Medulla oblongata (tissue), 1 donor: ENCODE results near the gene DOC2B.
A peak's percentile ranks its signal among the peaks of the same experiment; 100 is the strongest.
"Not testable (repeated sequence)": the region's sequence is repeated elsewhere in the genome, so short reads cannot be mapped to it uniquely, and the experiment has no call there.

ENCODE experiments used
- DNase-seq: peaks from one replicate; pipeline ENCODE4 v3.0.0-alpha.2; 2015; ENCODE audit errors: extremely low spot score

Gene DOC2B

GRCh38 chr17:192666-193425 lies 11.4 kb upstream of the DOC2B start:
- DNase-seq = no peak

DNA sequence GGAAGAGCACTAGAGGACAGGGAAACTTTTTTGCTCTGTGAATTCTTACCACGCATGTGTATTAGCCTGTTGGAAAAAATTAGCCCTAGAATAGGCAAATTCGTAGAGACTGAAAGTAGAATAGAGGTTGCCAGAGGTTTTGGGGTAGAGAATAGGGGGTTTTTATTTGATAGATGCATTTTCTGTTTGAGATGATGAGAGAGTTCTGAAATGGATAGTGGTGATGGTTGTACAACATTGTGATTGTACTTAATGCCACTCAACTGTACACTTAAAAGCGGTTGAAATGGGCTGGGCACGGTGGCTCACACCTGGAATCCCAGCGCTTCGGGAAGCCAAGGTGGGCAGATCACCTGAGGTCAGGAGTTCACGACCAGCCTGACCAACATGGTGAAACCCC lies 8.0 kb upstream of the DOC2B start:
- DNase-seq = no peak

DNA sequence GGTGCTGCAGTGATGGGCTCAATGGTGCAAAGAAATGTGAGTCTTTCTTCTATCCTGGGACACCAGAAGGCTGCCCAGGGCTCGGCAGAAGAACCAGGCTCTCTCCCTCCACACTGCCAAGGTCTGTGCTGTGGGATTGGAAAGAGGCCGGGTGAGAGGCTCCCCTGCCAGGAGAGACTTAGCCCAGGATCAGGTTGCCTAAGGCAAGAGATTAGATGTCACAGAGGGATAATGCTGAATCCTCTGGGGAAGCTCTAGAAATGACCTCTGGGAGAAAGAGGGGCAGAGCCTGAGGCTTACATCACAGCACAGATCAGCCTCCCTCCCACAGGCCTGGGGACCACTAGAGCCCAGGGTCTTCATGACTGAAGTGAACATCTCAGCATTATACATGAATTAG lies 5.7 kb upstream of the DOC2B start:
- no peak for DNase-seq

DNA sequence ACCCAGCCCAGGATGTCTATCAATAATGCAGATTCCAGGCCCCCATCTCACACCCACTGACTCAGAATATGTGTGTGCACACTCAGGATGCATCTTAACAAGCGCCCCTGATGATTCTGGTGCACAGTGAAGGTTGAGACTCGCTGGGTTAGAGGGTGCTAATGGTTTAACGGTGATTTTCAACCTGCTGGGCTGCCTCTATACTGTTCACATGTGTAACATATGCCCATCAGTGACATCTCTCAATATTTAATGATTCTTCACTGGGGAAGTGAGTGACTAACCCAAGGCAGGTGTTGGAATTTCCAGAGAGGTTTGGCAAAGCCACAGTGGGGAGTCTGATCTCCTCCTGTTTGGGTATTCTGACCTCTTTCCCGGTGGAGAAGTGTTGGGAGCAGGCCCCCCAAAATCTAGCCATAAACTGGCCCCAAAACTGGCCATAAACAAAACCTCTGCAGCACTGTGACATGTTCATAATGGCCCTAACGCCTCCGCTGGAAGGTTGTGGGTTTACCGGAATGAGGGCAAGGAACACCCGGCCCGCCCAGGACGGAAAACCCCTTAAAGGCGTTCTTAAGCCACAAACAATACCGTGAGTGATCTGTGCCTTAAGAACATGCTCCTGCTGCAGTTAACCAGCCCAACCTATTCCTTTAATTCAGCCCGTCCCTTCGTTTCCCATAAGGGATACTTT lies 4.1 kb upstream of the DOC2B start:
- DNase-seq = no peak

- no peak for DNase-seq
Measured at GRCh38 chr17:183021-183420, 1.6 kb upstream of the DOC2B start.

GRCh38 chr17:182050-182751 lies 751 bp upstream of the DOC2B start:
- DNase-seq = no peak

DNA sequence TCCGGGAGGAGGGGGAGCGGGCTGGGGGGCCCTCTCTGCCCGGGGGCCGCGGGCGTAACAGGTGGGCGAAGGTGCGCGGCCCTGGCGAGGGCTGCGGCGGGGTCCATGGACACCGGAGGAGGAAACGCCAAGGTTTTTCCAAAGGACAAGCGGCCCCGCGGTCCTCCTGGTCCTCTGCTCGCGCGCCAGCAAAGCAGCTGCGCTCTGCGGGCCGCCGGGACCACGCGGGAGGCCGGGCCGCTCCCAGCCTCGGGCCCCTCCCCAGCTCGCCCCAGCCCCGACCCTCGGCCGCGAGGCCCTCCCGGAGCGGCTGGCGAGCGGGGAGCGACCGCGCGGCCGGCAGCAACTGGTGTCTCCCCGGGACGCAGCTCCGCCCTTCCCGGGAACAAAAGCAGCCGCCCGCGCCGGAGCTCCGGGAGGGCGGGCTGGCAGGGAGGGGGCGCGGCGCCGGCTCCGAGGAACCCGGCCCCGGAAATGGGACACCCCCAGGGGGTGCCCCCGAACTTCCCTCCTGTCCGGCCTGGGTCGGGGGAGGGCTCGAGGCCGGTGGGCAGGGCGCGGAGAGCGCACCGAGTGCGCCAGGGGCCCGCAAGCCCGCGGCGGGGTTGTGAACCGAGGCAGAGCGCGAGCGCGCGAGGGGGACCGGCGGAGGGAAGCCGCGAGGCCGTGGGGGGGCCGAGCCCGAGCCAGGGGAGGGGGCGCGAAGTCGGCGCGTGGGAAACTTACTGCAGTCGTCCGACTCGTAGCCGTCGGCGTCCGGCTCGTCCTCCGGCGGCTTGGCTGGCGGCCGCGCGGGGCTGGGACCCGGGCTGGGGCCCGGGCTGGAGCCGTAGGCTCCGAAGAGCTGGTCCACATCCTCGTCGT lies 837 bp downstream of the DOC2B start:
- DNase-seq = no peak

DNA sequence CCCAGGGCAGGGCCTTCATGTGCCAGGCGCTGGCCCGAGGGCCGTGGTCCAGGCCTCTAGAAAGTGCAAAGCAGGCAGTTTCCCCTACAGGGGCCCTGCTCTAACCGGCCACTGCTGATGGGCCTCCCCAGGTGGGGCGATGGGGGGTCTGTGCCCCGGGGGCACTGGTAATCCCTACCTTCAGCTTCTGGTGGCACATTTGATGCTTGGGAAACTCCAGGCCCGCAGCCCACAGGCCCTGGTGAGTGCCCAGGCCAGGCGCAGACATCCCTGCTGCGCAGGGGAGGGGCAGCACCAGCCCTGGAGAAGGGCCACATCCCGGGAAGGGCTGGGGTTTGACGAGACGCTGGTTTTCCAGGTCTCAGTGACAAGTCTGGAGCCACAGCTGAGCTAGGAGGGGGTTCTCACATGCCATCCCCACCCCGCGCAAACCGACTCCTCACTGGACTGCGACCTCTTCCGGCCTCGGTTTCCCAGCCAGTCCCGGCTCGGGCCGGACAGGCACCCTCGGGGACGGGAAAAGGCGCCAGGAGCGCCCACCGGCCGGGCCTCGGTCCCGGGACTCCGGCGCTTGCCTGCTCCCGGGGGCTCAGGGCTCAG lies 1.6 kb downstream of the DOC2B start:
- no peak for DNase-seq

GRCh38 chr17:179066-179432 lies 2.4 kb downstream of the DOC2B start:
- DNase-seq = no peak

GRCh38 chr17:178292-179065 lies 3.0 kb downstream of the DOC2B start:
- no peak for DNase-seq

GRCh38 chr17:177762-178161 lies 3.7 kb downstream of the DOC2B start:
- DNase-seq = no peak

DNA sequence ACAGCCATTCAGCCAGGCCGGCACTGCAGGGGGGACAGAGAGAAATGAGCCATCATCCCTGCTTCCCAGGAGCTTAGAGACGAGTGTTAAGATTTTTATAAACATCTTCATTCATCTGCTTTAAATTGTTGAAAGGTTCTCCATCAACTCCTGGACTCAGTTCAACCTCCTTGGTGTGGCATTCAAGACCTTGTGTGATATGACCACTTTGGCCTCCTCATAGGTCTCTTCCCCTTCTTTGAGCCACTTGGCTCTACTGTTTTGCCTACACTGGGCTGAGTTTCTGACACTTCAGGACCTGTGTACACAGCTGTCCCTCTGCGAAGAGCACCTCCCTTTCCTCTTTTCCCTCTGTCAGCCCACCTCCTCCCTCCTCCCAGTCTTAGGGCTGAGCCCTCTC lies 4.3 kb downstream of the DOC2B start:
- no peak for DNase-seq

GRCh38 chr17:173166-173911 lies 8.1 kb downstream of the DOC2B start:
- no peak for DNase-seq

GRCh38 chr17:172401-172800 lies 9.0 kb downstream of the DOC2B start:
- no peak for DNase-seq

GRCh38 chr17:171871-172270 lies 9.6 kb downstream of the DOC2B start:
- no peak for DNase-seq

GRCh38 chr17:170130-170670 lies 11.2 kb downstream of the DOC2B start:
- DNase-seq = no peak

DNA sequence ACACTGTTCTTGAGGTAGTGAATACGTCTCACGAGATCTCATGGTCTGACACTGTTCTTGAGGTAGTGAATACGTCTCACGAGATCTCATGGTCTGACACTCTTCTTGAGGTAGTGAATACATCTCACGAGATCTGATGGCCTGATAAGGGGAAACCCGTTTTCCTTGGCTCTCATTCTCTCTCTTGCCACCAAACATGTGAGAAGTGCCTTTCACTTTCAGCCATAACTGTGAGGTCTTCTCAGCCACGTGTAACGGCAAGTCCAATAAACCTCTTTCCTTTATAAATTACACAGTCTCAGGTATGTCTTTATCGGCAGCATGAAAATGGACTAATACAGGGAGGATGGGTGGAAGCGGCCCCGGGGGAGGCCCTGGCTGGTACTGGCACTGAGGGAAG lies 12.8 kb downstream of the DOC2B start:
- DNase-seq = not testable (repeated sequence)

GRCh38 chr17:165939-166338 lies 15.5 kb downstream of the DOC2B start:
- no peak for DNase-seq

DNA sequence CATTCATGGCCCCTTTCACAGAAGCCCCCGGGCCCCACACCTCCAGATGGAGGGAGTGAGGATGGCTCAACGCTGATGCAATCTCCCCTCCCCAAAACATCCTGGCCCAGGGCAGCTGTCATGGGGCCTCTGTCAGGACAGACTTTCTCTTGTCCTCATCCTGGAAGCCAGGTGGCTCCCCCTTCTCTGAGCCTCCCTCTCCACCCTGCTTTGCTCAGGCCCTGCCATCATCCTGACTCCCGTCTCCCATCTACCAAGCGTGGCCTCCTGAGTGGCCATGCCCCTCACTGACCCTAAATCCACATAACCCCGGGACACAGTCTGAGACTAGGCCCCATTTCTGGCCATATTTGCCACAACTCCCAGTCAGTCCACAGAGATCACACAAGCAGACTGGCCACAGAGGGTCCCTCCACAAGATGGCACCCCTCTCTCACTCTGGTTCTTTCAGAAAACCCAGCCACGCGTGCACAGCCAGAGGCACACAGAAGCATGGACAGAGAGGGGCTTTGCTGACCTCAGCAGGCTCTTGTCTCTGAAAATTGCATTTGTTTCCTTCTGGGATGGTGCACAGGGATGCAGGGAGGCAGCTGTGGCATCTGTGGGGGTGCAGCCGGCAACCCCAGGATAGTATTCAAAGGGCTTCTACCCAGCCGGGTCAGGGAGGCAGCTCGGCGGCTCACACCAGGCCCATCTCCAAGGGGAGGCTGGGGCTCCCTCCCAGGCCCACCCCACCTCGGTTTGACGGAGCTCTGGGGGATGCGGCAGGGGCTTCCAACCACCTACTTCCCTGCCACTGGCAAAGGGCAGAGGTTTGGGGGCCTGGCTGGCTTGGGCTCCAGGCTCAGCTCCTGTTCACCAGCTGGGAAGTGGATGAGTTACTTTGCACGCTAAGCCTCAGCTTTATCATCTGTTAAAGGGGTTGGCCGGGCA lies 16.9 kb downstream of the DOC2B start:
- peak; percentile 83 for DNase-seq
